GM12875 (cell line): ENCODE data around the gene ZNF467.

Experiments used
- H3K4me3 ChIP-seq: one replicate; pipeline ENCODE4 v1.5.1; 2011; ENCODE audit warnings: low read depth, low read length, control low read depth
- CTCF ChIP-seq: IDR thresholded peaks from 2 replicates; pipeline ENCODE4 v1.5.1; 2011; ENCODE audit warnings: low read depth, mild to moderate bottlenecking, control low read depth, inconsistent platforms, low read length, moderate library complexity, borderline replicate concordance; ENCODE audit not compliant: insufficient read depth

ZNF467 gene

DNA sequence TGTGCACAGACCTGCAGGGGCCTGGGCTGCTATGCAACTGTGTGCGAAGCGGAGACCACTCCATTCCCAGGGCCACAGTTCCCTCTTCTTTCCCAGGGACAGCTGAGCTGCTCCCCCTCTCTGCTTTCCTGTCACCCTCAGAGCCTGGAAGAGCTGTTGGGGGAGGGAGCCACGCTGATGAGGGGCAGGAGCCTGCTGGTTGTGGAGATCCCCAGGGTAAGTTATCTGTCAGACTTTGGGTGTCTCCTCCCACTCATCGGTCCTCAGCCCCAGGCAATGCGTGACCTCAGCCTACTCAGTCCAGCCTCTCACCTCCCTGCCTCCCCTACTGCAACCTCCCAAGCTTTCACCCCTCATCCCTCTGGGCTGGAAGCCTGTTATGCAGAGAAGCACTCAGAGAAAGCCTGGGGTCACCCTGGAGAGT is 53.5 kb downstream of the ZNF467 start:
- no peak overlapping the region for H3K4me3 ChIP-seq
- TF ChIP-seq CTCF, result no peak

GRCh38 chr7:149719050-149719899 is 54.1 kb downstream of the ZNF467 start:
- H3K4me3 ChIP-seq, result no peak overlapping the region
- no peak for TF ChIP-seq CTCF

DNA sequence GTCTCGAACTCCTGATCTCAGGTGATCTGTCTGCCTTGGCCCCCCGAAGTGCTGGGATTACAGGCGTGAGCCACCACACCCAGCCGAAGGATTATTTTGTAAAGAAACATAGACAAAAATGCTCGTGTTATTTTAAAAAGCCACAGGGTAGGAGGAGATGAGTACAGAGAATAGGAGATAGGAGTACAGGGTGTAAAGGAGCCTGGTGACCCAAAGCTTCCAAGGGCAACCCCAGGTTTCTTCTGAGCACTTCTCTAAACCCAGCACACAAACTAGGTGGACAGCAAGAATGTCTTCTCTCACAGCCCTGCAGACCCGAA is 54.7 kb downstream of the ZNF467 start:
- no peak for TF ChIP-seq CTCF
- no peak overlapping the region for H3K4me3 ChIP-seq

- TF ChIP-seq CTCF, result no peak
- H3K4me3 ChIP-seq, result no peak overlapping the region
Measured at GRCh38 chr7:149717481-149717880, 55.9 kb downstream of the ZNF467 start.

DNA sequence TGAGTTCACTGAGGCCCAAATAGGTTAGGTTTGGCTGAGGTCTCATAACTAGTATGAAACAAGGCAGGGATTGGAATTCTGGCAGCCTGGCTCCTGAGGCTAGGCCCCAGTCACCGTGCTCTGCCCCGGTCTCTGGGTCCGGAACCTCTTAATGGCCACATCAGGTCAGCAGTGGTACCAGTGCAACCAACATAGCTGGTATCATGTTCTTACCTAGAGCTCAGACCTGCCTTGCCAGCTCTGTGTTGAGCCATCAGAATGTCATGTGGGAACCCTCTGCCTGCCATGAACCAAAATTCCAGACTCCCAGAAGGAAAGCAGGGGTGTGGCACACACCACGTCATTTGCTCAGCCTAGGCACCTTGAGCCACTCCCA is 56.5 kb downstream of the ZNF467 start:
- no peak for TF ChIP-seq CTCF
- no peak overlapping the region for H3K4me3 ChIP-seq

GRCh38 chr7:149716007-149716931 is 57.1 kb downstream of the ZNF467 start:
- TF ChIP-seq CTCF, result no peak
- H3K4me3 ChIP-seq, result no peak overlapping the region
